NCI-H82 (cell line): ENCODE measurements around the gene ATP13A3.

ENCODE experiments used
- DNase-seq: peaks from one replicate; lab custom pipeline; 2025; lab: John Stamatoyannopoulos, UW

The ATP13A3 gene

GRCh38 chr3:194475138-194475932 lies 11.5 kb downstream of the ATP13A3 start:
- no peak for DNase-seq

- DNase-seq, result no peak
Measured at GRCh38 chr3:194474675-194475074, 12.1 kb downstream of the ATP13A3 start.

- DNase-seq, result peak; percentile 83
Measured at GRCh38 chr3:194472290-194472920, 14.4 kb downstream of the ATP13A3 start.

- DNase-seq, result no peak
Measured at GRCh38 chr3:194471863-194472262, 14.9 kb downstream of the ATP13A3 start.

- no peak for DNase-seq
Measured at GRCh38 chr3:194470615-194471014, 16.2 kb downstream of the ATP13A3 start.

GRCh38 chr3:194469977-194470376 lies 16.8 kb downstream of the ATP13A3 start:
- no peak for DNase-seq

- DNase-seq, result peak; percentile 24
Measured at GRCh38 chr3:194468086-194468485, 18.7 kb downstream of the ATP13A3 start.

GRCh38 chr3:194466761-194467356 lies 19.9 kb downstream of the ATP13A3 start:
- DNase-seq, result no peak

GRCh38 chr3:194465920-194466570 lies 20.8 kb downstream of the ATP13A3 start:
- DNase-seq, result no peak

GRCh38 chr3:194465246-194465645 lies 21.6 kb downstream of the ATP13A3 start:
- no peak for DNase-seq

GRCh38 chr3:194464692-194465091 lies 22.1 kb downstream of the ATP13A3 start:
- DNase-seq, result no peak

GRCh38 chr3:194462936-194463335 lies 23.9 kb downstream of the ATP13A3 start:
- no peak for DNase-seq

- no peak for DNase-seq
Measured at GRCh38 chr3:194460566-194460965, 26.2 kb downstream of the ATP13A3 start.

- DNase-seq, result no peak
Measured at GRCh38 chr3:194458131-194458530, 28.7 kb downstream of the ATP13A3 start.

- no peak for DNase-seq
Measured at GRCh38 chr3:194455481-194455880, 31.3 kb downstream of the ATP13A3 start.

- no peak for DNase-seq
Measured at GRCh38 chr3:194450341-194450740, 36.5 kb downstream of the ATP13A3 start.

- no peak for DNase-seq
Measured at GRCh38 chr3:194449913-194450312, 36.9 kb downstream of the ATP13A3 start.

GRCh38 chr3:194447657-194448056 lies 39.1 kb downstream of the ATP13A3 start:
- DNase-seq, result no peak

GRCh38 chr3:194447161-194447560 lies 39.6 kb downstream of the ATP13A3 start:
- no peak for DNase-seq

GRCh38 chr3:194446754-194447153 lies 40.0 kb downstream of the ATP13A3 start:
- DNase-seq, result no peak

- no peak for DNase-seq
Measured at GRCh38 chr3:194446172-194446571, 40.6 kb downstream of the ATP13A3 start.

- DNase-seq, result no peak
Measured at GRCh38 chr3:194443901-194444300, 42.9 kb downstream of the ATP13A3 start.

GRCh38 chr3:194440756-194441155 lies 46.0 kb downstream of the ATP13A3 start:
- no peak for DNase-seq
